Nephron (organoid): ENCODE measurements around the gene FNIP1.
"Not testable (repeated sequence)": the region's sequence is repeated elsewhere in the genome, so short reads cannot be mapped to it uniquely, and the experiment has no call there.

Experiments used
- H3K27ac Mint-ChIP-seq, 3 experiments: 2 replicates each; pipeline ENCODE4 v1.8.0; 2020; ENCODE audit warnings: mixed read lengths in 3 of 3, mild to moderate bottlenecking in 2 of 3, moderate library complexity in 1 of 3
- H3K27me3 Mint-ChIP-seq: 2 replicates; pipeline ENCODE4 v1.8.0; 2021; ENCODE audit warnings: low read depth, mild to moderate bottlenecking, moderate library complexity, mixed read lengths
- H3K36me3 Mint-ChIP-seq: 2 replicates; pipeline ENCODE4 v1.8.0; 2020; ENCODE audit warnings: low read depth, mixed read lengths
- H3K4me1 Mint-ChIP-seq: 2 replicates; pipeline ENCODE4 v1.8.0; 2020; ENCODE audit warnings: mixed read lengths
- H3K4me3 Mint-ChIP-seq, 3 experiments: 2 replicates each; pipeline ENCODE4 v1.8.0; 2020; ENCODE audit warnings: mild to moderate bottlenecking in 3 of 3, mixed read lengths in 3 of 3, moderate library complexity in 2 of 3
- H3K9me3 Mint-ChIP-seq: 2 replicates; pipeline ENCODE4 v1.8.0; 2020; ENCODE audit warnings: mixed read lengths
- CTCF ChIP-seq, 3 experiments: fragments of 200-600 bp; sonication (generic); IDR thresholded peaks; one replicate each; pipeline ENCODE4 v1.5.0; 2021; ENCODE audit warnings: antibody characterized with exemption in 3 of 3; ENCODE audit not compliant: unreplicated experiment in 3 of 3

The FNIP1 gene

GRCh38 chr5:131685516-131686171 lies 111.2 kb downstream of the FNIP1 start:
- TF ChIP-seq CTCF (IDR thresholded peaks at IDR 0.05; ENCODE audit: unreplicated experiment in 3 of 3) = no peak
- H3K27me3 Mint-ChIP-seq = no peaks in the 10 kb centered on the region
- H3K9me3 Mint-ChIP-seq = peaks cover 3% of the 10 kb centered on the region
- H3K4me1 Mint-ChIP-seq = no peaks in the 10 kb centered on the region
- no peak overlapping the region for H3K27ac Mint-ChIP-seq
- peaks cover 35% of the 10 kb centered on the region for H3K36me3 Mint-ChIP-seq
- no peak overlapping the region for H3K4me3 Mint-ChIP-seq

- Mint-ChIP-seq H3K27ac (no peak overlapping the region), H3K4me1 (no peaks in the 10 kb centered on the region)
These were observed 112.2 kb downstream of the FNIP1 start for GRCh38 chr5:131684595-131684994.

GRCh38 chr5:131684051-131684450 lies 112.8 kb downstream of the FNIP1 start:
- no peaks in the 10 kb centered on the region for H3K9me3 Mint-ChIP-seq
- H3K27ac Mint-ChIP-seq = no peak overlapping the region
- H3K27me3 Mint-ChIP-seq = no peaks in the 10 kb centered on the region
- peaks cover 33% of the 10 kb centered on the region for H3K36me3 Mint-ChIP-seq
- no peak overlapping the region for H3K4me3 Mint-ChIP-seq
- TF ChIP-seq CTCF (IDR thresholded peaks at IDR 0.05; ENCODE audit: unreplicated experiment in 3 of 3) = no peak
- no peaks in the 10 kb centered on the region for H3K4me1 Mint-ChIP-seq

More at GRCh38 chr5:131684595-131684994, 112.2 kb downstream of the FNIP1 start:
- Mint-ChIP-seq H3K27me3 (no peaks in the 10 kb centered on the region), H3K36me3 (peaks cover 35% of the 10 kb centered on the region), H3K4me3 (no peak overlapping the region), H3K9me3 (peaks cover 3% of the 10 kb centered on the region)
- TF ChIP-seq CTCF (IDR thresholded peaks at IDR 0.05; ENCODE audit: unreplicated experiment in 3 of 3) = no peak

GRCh38 chr5:131682826-131683225 lies 114.0 kb downstream of the FNIP1 start:
- no peaks in the 10 kb centered on the region for H3K27me3 Mint-ChIP-seq
- peaks cover 26% of the 10 kb centered on the region for H3K36me3 Mint-ChIP-seq
- no peaks in the 10 kb centered on the region for H3K9me3 Mint-ChIP-seq
- no peak overlapping the region for H3K27ac Mint-ChIP-seq
- H3K4me3 Mint-ChIP-seq = no peak overlapping the region
- no peaks in the 10 kb centered on the region for H3K4me1 Mint-ChIP-seq
- no peak for TF ChIP-seq CTCF (IDR thresholded peaks at IDR 0.05; ENCODE audit: unreplicated experiment in 3 of 3)

GRCh38 chr5:131682175-131682574 lies 114.6 kb downstream of the FNIP1 start:
- no peaks in the 10 kb centered on the region for H3K4me1 Mint-ChIP-seq
- H3K4me3 Mint-ChIP-seq = no peak overlapping the region
- H3K27me3 Mint-ChIP-seq = no peaks in the 10 kb centered on the region
- TF ChIP-seq CTCF (IDR thresholded peaks at IDR 0.05; ENCODE audit: unreplicated experiment in 3 of 3) = no peak
- H3K36me3 Mint-ChIP-seq = peaks cover 31% of the 10 kb centered on the region
- H3K27ac Mint-ChIP-seq = no peak overlapping the region
- H3K9me3 Mint-ChIP-seq = no peaks in the 10 kb centered on the region

- Mint-ChIP-seq H3K27ac (no peak overlapping the region), H3K27me3 (no peaks in the 10 kb centered on the region)
These were observed 116.9 kb downstream of the FNIP1 start for GRCh38 chr5:131679911-131680310.

GRCh38 chr5:131678273-131678672 lies 118.5 kb downstream of the FNIP1 start:
- H3K4me3 Mint-ChIP-seq, H3K27me3 Mint-ChIP-seq, H3K27ac Mint-ChIP-seq, H3K4me1 Mint-ChIP-seq, H3K9me3 Mint-ChIP-seq: not testable (repeated sequence)
- peaks cover 62% of the 10 kb centered on the region for H3K36me3 Mint-ChIP-seq

More at GRCh38 chr5:131679911-131680310, 116.9 kb downstream of the FNIP1 start:
- Mint-ChIP-seq H3K36me3 (peaks cover 51% of the 10 kb centered on the region), H3K9me3 (no peaks in the 10 kb centered on the region), H3K4me3 (no peak overlapping the region), H3K4me1 (peaks cover 3% of the 10 kb centered on the region)
- TF ChIP-seq CTCF (IDR thresholded peaks at IDR 0.05; ENCODE audit: unreplicated experiment in 3 of 3) = no peak
